Activated CD8-positive, alpha-beta memory T cell treated with anti-CD3 and anti-CD28 coated beads, Interleukin-2, amount 10 ng/mL, durations not matched to agents 7 days and 5 days (primary cell): ENCODE data around the gene C1orf53. TPM values are rescaled to one million over a fixed set of nuclear protein-coding genes. Genes with fewer than 3 reads are reported as not detected.

Experiments
- total RNA-seq, 2 experiments: library from RNA; stranded (reverse); gene quantifications; one replicate each; pipeline ENCODE4 v1.2.3, GENCODE V29; 2021

The C1orf53 gene
- total RNA-seq, 2 experiments from 2014 or later = 0.55 to 2.5 TPM

Other genes starting within 250 kb of the C1orf53 start
- 10 to 100 TPM; 29.5 to 30.3 TPM for gene DENND1B, start 127.2 kb upstream of the C1orf53 start, total RNA-seq
- under 1 TPM in 1 of 2 experiments, not detected in 1; 0.42 TPM for gene LHX9, start 14.7 kb downstream of the C1orf53 start, total RNA-seq